HK-2 (cell line): ENCODE data around the gene NCOR1.
"Not testable (repeated sequence)": the region's sequence is repeated elsewhere in the genome, so short reads cannot be mapped to it uniquely, and the experiment has no call there.

Experiments
- DNase-seq: peaks from one replicate; pipeline ENCODE4 v3.0.0-alpha.2; 2018; ENCODE audit not compliant: unreplicated experiment

NCOR1 gene

DNA sequence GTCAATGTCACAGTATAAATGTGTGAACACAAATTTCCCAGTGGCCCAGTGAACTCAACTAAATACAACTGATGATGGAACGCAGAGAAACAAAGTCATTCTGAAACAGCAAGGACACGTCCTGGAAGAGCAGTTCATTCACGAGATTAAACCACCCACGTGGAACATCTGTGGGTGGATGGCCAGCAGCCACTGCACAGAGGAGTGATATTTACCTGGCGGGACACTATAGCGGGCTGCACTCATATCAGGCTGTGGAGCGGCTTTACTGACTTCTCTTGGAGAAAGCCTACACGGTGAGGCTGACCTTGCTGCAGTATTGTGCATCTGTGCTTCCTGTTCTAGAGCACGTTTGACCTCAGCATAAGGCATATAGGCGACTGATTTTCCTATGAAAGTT lies 128.4 kb downstream of the NCOR1 start:
- DNase-seq, result no peak

DNA sequence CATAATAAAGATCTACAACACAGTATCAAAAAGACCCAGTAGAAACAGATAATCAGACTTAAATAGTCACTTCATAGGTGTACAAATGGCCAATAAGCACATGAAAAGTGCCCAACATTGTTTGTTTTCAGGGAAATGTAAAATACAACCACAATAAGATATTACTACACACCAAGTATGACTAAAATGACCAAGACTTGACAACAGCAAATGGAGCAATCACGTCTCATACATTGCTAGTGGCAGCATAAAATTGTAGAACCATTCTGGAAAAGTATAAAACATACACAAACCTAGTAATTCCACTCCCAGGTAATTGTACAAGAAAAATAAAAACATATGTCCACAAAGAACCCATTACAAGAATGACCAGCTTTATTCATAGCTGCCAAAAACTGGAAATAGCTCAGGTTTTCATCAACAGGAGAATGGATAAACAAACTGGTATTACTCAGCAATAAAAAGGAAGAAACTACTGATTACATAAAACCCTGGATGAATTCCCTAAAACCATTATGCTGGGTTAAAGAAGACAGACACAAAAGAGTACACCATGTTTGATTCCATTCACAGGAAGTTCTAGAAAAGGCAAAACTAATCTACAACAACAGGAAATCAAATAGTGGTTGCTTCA lies 130.2 kb downstream of the NCOR1 start:
- no peak for DNase-seq

DNA sequence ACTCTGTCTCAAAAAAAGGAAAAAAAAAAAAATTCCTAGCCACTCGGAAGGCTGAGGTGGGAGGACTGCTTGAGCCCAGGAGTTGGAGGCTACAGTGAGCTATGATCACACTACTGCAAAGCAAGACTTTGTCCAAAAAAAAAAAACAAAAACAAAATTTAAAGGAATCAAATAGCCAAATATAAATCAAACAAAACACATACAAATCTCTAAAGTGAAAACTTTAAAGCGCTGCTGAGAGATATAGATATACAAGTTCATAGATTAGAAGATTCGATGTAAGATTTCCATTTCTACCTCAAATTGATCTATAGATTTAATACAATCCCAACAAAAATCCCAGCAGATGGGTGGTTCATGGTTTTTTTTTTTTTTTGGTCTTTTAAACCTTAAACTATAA lies 132.1 kb downstream of the NCOR1 start:
- DNase-seq, result no peak

DNA sequence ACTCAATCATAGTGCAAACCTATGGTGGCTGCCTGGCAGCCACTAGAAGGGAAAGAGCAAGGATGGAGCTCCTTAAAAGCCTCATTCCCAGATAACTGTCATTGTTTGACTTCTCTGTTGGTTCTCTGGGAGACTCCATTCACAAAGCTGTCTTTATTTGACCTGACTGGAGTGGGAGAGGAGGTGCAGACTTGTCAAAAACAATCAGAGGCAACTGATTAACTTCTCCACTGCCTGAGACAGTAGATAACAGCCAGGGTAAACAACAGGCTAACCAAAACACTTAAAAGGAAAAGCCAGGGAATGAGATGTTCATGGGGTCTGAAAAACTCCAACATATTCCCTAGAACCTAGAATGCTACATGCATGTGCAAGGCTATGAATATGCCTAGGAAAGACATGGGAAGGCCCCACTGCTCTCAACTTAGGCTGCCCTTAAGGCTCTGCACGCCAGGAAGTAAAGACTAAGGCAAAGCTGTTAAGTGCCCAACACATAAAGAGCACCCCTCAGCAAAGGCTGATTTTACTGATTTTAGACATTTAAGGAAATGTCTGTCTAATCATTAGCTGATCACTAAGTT lies 133.7 kb downstream of the NCOR1 start:
- DNase-seq, result no peak

DNA sequence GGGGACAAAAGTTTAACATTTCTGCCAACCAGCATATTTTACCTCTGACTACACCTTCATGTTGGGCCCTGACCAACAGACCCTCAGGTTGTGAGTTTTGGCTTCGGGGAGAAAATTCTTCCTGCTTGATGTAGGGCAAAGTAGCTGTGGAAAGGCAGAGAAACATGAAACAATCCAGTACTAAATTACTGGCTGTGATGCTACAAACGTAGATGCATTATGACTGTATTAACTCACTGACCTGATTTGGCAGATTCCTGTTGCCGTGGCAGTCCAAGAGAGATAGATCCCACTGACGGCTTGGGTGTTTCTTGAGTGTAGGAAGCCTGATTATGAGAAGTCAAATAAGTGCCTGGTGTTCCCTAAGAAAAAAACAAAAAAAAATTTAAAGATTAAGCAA lies 135.0 kb downstream of the NCOR1 start:
- no peak for DNase-seq

DNA sequence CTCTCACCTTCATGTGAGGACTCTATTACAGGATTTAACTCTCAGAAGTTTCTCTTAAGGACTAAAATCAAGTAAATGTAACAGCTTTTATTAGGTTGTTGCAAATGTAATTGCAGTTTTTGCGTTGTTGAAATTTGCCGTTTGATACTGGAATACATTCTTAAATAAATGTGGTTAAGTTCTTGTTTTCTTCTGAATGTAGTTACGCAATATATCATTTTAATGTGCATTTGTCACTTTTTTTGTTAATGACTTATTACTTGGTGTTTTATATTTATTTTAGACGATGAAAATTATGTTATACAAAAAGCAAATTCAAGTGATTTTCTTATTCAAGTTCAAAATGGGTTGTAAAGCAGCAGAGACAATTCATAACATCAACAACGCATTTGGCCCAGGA lies 139.4 kb downstream of the NCOR1 start:
- DNase-seq, result no peak

DNA sequence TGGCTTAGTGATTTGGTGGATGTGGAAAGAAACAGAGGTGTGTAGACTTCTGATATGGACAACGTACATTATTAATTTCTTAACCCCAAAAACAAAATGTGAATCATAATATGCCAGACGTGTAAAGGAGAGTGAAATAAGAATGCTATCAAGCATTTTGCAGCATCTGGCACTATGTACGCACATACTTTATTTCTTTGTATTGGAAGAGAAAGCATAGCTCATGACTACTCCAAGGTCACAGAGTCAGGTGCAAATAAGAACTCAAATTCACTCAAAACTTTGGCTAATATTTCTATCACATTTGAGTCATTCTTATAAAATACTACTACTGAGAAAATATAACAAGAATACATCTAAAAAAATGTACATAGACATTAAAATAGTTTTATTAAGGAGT lies 140.9 kb downstream of the NCOR1 start:
- no peak for DNase-seq

DNA sequence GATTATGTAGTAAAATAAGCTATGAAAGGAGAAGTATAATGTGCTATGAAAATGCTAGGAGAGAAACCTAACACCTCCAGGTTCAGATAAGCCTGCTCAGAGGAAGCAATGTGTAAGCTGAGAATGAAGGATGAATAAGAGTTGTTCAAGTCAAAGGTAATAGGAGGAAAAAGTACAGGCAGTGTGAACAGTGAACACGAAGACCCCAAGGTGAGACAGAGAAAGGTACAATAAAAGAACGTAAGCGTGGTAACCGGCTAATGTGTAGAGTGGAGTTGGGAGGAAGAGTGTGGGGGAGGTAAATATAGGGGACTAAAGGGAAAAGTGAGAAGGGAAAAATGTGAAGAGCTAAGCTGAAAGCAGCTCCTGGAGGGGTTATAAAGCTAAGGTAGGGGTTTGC lies 141.5 kb downstream of the NCOR1 start:
- no peak for DNase-seq

DNA sequence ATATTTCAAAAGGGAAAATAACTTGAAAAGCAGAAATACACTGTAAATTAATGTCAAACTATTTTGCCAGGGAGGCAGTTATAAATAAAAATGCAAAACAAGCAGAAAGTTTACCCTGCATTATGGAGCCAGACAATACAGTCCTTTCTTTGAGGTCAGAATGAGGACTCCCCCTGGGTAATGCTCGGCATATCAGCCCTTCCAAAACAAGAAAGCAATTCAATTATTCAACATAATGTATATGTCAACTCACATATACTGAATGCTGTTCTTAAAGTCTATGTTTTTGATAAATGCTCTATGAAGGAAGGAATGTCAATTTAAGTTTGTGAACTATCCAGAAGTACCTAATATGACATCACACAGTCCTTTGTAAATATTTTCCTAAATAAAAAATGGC lies 143.3 kb downstream of the NCOR1 start:
- DNase-seq, result no peak

DNA sequence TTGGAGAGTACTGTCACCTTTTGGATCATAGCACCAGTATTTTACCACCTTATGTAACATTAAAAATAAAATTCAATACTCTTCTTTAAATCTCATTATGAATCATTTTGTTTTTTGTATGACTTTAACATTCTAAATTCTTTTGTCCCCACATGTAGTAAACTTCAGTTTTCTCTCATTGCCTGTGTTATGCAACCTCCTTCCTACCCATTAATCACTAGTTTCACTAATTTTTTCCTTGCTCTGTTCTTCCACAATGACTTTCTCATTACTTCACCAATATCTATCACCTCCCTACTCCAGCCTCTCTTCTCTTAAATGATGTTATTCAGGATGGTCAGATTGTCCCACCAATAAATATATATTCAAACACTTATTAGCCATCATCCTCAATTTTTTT lies 147.0 kb downstream of the NCOR1 start:
- no peak for DNase-seq

DNA sequence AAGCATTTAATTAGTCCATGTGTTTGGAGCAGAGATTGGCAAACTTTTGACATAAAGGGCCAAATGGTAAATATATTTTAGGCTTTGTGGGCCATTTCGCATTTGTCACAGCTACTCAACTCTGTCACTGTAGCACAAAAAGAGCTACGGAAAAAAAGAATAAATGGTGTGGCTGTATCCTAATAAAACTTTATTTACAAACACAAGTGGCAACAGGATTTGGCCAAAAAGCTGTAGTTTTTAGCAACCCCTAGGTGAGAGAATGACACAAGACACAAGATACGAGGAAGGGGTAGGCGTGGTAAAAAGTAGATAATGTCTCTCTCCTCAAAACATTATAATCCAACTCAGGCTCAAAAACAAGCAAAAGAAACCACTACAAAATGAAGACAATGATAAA lies 149.2 kb downstream of the NCOR1 start:
- no peak for DNase-seq

DNA sequence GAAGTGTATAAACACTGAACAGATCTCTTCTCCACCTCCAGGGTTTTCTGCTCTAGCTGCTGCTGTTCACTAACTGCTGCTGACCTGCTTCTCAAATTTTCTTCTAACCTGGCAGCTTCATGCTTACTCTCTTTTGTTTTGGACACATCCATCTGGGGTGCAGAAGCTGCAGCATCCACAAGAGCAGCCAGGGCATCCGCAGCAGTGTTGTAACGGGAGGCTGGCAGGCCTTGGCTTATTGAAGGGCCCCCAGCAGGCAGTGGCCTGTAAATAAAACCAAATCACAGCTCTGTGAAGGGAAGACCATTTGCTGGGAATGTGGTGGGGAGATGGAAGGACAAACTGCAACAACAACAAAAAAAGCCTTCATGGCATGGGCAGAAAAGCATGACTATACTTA lies 153.7 kb downstream of the NCOR1 start:
- DNase-seq, result no peak

DNA sequence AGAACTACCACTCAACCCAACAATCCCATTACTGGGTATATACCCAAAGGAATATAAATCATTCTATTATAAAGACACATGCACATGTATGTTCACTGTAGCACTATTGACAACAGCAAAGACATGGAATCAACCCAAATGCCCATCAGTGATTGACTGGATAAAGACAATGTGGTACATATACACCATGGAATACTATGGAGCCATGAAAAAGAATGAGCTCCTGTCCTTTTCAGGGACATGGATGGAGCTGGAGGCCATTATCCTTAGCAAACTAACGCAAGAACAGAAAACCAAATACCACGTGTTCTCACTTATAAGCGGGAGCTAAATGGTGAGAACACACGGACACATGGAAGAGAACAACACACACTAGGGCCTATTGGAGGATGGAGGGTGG lies 160.2 kb downstream of the NCOR1 start:
- not testable (repeated sequence) for DNase-seq

DNA sequence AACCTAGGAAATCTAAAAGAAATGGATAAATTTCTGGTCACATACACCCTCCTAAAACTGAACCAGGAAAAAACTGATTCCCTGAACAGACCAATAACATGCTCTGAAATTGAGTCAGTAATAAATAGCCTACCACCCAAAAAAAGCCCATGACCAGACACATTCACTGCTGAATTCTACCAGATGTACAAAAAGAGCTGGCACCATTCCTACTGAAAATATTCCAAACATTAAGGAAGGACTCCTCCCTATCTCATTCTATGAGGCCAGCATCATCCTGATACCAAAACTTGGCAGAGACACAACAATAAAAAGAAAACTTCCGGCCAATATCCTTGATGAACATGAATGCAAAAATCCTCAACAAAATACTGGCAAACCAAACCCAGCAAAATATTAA lies 162.8 kb downstream of the NCOR1 start:
- no peak for DNase-seq

DNA sequence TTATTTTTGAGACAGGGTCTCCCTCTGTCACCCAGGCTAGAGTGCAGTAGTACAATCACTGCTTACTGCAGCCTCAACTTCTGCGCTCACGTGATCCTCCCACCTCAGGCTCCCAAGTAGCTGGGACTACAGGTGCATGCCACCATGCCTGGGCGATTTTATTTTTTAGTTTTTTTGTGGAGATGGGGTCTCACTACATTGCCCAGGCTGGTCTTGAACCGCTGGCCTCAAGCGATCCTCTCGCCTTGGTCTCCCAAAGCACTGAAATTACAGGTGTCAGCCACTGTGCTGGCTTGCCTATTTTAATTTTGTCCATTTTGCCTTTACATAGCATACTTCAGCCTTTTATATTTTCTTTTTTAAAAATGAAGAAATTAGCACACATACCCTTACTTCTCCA lies 164.5 kb downstream of the NCOR1 start:
- no peak for DNase-seq

DNA sequence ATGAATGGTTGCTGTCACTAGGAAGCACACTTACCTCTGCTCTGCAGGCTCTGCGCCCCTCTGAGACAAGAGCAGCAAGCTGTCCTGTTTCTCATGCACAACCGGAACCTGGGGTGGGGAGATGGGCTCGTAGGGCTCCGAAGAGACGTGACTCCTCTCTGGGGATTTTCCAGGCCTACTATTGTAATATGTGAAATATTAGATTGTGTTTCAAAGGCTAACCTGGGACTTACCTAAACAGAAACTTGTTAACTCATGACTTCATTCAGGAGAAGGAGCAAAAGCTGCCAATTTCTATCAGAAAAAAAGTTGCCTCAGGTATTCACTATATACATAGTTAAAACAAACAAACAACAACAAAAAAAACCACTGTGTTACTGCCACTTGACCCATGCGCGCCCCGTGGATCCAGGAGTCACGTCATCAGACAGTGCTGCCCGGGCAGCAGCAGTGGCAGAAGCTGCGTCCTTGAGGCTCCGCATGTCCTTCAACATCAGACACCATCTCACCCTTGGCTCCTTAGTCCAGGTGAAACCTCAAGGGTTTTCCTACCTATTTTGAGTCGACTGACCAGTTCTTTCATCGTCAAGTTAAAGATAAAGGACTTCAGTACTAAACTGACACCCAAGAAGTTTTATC lies 166.4 kb downstream of the NCOR1 start:
- DNase-seq, result no peak

DNA sequence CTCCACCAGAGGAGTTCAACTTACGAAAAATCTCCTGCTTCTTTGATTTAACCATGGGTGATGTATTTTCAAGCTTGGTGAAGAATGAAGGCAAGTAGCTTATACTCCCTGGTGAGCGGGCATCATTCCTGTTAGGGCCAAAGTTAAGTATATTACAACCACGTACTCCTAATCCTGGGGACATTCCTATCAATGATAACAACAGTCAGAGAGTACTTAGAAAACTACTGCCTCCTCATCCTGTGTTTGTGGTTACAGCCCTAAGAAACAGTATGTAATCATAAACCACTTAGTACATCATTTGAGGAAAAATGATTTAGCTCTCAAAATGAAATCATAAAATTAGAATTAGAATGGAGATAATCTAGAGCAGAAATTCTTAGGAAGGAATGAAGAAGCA lies 168.4 kb downstream of the NCOR1 start:
- no peak for DNase-seq

DNA sequence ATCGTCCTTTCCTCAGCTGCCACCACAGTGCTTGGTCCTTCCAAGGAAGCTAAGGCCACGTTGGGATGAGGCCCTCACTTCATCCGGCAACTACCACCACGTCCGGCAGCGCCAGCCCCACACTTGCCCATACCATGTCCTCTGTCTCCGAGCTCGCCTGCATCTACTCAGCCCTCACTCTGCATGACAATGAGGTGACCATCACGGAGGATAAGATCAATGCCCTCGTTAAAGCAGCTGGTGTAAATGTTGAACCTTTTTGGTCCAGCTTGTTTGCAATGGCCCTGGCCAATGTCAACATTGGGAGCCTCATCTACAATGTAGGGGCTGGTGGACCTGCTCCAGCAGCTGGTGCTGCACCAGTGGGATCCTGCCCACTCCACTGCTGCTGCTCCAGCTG lies 170.8 kb downstream of the NCOR1 start:
- DNase-seq, result no peak

DNA sequence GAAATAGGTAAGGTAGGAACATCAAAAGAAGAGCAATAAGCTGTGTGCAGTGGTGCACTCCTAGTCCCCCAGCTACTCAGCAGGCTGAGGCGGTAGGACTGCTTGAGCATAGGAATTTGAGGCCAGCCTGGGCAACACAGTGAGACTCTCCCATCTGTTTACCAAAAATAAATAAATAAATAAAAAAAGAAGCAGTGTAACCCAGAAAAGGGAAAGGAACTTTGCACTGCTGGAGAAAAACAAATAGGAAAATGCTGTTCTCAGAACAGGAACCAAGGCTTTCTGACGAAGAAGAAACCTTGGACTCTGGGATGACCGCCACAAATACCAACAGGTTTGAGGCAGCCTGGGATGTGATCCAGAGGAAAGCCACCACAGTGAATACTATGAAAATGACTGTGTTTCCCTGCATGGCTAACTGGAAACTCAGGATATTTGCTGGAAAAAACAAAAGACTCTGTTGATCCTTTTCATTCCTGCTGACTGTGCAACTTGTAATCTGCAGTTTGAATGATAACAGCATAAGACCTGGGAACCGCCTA lies 174.6 kb downstream of the NCOR1 start:
- DNase-seq, result no peak

DNA sequence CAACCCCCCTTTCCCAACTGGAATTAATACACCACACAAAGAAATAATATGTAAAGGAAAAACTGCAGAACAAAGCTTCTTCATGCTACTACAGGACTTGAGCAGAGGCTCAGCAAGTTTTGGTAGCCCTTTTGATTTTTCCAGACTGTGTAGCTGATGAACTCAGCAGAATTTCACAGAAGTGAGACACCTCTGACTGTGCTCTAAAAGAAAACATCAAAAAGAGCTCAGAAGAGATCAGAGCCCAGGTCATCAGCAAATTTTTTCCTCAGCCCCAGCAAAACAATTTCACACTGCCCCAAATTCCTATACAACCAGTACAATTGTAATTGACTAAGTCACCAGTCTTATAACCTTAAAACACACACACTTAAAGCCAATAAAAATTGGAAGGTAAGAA lies 177.7 kb downstream of the NCOR1 start:
- DNase-seq, result no peak

DNA sequence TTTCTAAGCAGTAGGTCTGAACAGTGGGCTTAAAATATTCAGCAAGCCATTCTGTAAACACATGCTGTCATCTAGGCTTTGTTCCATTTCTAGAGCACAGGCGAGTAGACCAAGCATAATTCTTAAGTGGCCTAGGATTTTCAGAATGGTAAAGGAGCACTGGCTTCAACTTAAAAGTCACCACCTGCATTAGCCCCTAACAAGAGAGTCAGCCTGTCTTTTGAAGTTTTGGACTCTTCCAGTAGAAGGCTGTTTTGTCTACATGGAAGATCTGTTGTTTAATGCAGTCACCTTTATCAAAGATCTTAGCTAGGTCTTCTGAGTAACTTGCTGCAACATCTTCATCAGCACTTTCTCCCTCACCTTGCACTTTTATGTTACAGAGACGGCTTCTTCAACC lies 179.1 kb downstream of the NCOR1 start:
- DNase-seq, result no peak

DNA sequence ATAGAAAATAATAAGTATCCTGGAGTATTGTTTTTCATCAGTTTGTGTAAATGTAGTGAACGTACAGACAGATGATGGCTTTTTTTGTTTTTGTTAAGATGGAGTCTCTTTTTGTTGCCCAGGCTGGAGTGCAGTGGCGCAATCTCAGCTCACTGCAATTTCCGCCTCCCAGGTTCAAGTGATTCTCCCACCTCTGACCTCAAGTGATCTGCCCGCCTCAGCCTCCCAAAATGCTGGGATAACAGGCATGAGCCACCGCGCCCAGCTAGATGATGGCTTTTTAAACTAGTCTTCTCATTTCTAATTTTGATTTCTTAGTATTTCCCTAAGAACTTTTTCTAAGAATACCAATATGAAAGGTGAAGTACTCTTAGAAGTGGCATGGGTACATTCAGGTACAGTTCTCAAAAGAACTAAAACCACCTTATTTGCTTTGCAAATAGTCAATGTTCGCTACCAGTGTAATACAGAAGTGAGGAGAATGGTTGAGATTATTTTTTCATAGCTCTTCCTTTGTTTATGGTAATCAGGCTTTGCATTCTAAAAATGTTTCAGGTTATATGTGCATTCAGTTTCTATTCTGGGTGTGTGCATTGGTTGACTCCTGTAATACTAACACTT lies 181.5 kb downstream of the NCOR1 start:
- DNase-seq, result no peak
